Caco-2 (cell line): ENCODE data around the gene CKAP2L. TPM values are rescaled to one million over a fixed set of nuclear protein-coding genes. Genes with fewer than 3 reads are reported as not detected.

Source experiments
- BruUV-seq: library from RNA; stranded (reverse); fragments of 400-500 nt; replicated peaks from 2 replicates; lab custom pipeline; 2021; lab: Mats Ljungman, UMichigan
- CTCF ChIA-PET: fragments of 300-600 bp; sonication (Branson Sonifier 250); formaldehyde crosslinking; loops from one replicate; lab custom pipeline; 2022; ENCODE audit warnings: antibody characterized with exemption; lab: Charles Lee
- POLR2A ChIA-PET: fragments of 300-600 bp; sonication (Branson Sonifier 250); formaldehyde crosslinking; loops from one replicate; lab custom pipeline; 2022; ENCODE audit warnings: antibody characterized with exemption; lab: Charles Lee
- DNase-seq, 2 experiments: peaks; one replicate each; pipeline versions ENCODE4 v3.0.0 to v3.0.0-alpha.2; 2020 to 2022
- H3K27me3 ChIP-seq: replicated peaks from 2 replicates; pipeline ENCODE4 v1.6.0; 2011; ENCODE audit warnings: low read length; ENCODE audit not compliant: control insufficient read depth, insufficient read depth
- H3K36me3 ChIP-seq: 2 replicates; pipeline ENCODE4 v1.5.1; 2011; ENCODE audit warnings: low read length; ENCODE audit not compliant: control insufficient read depth, insufficient read depth
- H3K4me1 ChIP-seq: fragments of 250-450 bp; sonication (Bioruptor Pico); 2 replicates; pipeline ENCODE4 v1.5.1; 2020; ENCODE audit warnings: mild to moderate bottlenecking
- H3K4me3 ChIP-seq: 2 replicates; pipeline ENCODE4 v1.5.1; 2011; ENCODE audit warnings: low read depth, mild to moderate bottlenecking, control low read depth, low read length
- H3K9me3 ChIP-seq: fragments of 250-450 bp; sonication (Bioruptor Pico); 2 replicates; pipeline ENCODE4 v1.5.1; 2020; ENCODE audit warnings: mild to moderate bottlenecking, moderate library complexity
- H3K27ac Mint-ChIP-seq: one replicate; pipeline ENCODE4 v1.8.0; 2022; ENCODE audit warnings: mixed read lengths; ENCODE audit not compliant: unreplicated experiment
- H3K27me3 Mint-ChIP-seq: one replicate; pipeline ENCODE4 v1.8.0; 2022; ENCODE audit warnings: mixed read lengths; ENCODE audit not compliant: insufficient read depth, unreplicated experiment
- H3K36me3 Mint-ChIP-seq: one replicate; pipeline ENCODE4 v1.8.0; 2022; ENCODE audit warnings: mild to moderate bottlenecking, mixed read lengths; ENCODE audit not compliant: insufficient read depth, unreplicated experiment
- H3K4me1 Mint-ChIP-seq: one replicate; pipeline ENCODE4 v1.8.0; 2022; ENCODE audit warnings: low read depth, mixed read lengths; ENCODE audit not compliant: unreplicated experiment
- H3K4me3 Mint-ChIP-seq: one replicate; pipeline ENCODE4 v1.8.0; 2022; ENCODE audit warnings: mild to moderate bottlenecking, moderate library complexity, mixed read lengths; ENCODE audit not compliant: unreplicated experiment
- H3K9me3 Mint-ChIP-seq: one replicate; pipeline ENCODE4 v1.8.0; 2022; ENCODE audit warnings: mixed read lengths; ENCODE audit not compliant: unreplicated experiment
- intact Hi-C: fragments of 100-400 bp; cut with micrococcal nuclease; formaldehyde crosslinking; loops from one replicate; pipeline ENCODE4 v1.10.0; 2022; ENCODE audit not compliant: unreplicated experiment
- total RNA-seq: library from RNA; stranded (reverse); gene quantifications from 2 replicates; pipeline ENCODE4 v1.2.3, GENCODE V29; 2022
- TF ChIP-seq, protein P1 (sequence below), 2 experiments: fragments of 200-600 bp in 1 of 2; IDR thresholded peaks; 1 replicate in 1 of 2; 2 replicates in 1 of 2; pipeline versions ENCODE4 v1.5.1 to v1.8.0; 2011 to 2022; ENCODE audit warnings: antibody characterized with exemption in 1 of 2, control low read depth in 1 of 2, inconsistent platforms in 1 of 2, low read depth in 1 of 2, low read length in 1 of 2, mild to moderate bottlenecking in 1 of 2, moderate library complexity in 1 of 2; ENCODE audit not compliant: insufficient read depth in 1 of 2, severe bottlenecking in 1 of 2, unreplicated experiment in 1 of 2

CKAP2L gene
- total RNA-seq, 1 experiment from 2014 or later = 20.7 TPM

DNA sequence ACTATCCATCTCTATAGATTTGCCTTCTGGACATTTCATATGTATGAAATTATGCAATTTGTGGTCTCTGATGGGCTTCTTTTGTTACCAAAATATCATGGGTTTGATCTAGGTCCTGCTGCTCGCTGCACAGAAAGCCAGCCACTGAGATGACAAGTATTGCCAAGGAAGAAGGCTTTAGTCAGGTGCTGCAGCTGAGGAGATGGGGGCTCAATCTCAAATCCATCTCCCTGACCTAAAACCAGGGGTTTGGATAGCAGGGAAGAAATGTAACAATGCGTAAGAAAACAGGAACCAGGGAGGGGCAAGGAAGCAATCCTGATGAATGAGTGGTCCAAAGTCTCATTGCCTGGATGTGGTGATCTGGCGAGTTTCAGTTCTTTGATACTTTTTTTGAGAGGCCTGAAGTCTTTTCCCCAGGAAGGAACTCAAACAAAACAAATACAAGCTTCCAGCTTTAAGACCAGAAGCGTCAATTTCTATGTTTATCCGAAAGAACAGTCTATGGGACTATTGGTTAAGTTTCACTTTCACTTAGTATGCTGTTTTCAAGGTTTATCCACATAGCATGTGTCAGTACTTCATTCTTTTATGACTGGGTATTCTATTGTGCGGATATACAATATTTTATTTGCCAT is 3.4 kb upstream of the CKAP2L start:
- intact Hi-C loops = no loop called here
- no TSS peak for BruUV-seq
- CTCF ChIA-PET = no interaction called here
- Mint-ChIP-seq H3K27me3 (no peaks in the 10 kb centered on the region), H3K4me1 (peaks cover 19% of the 10 kb centered on the region), H3K27ac (no peak overlapping the region), H3K4me3 (no peak overlapping the region), H3K36me3 (peaks cover 8% of the 10 kb centered on the region), H3K9me3 (no peaks in the 10 kb centered on the region)
- no peaks in the 10 kb centered on the region for H3K9me3 ChIP-seq
- H3K36me3 ChIP-seq = no peaks in the 10 kb centered on the region
- no peaks in the 10 kb centered on the region for H3K27me3 ChIP-seq
- H3K4me3 ChIP-seq = no peak overlapping the region
- POLR2A ChIA-PET = no interaction called here
- 0 out of 2 replicates have a peak, but pooled peaks cover 4% of the 10 kb centered on the region for H3K4me1 ChIP-seq
- DNase-seq = no peak
- TF ChIP-seq, protein P1, sequence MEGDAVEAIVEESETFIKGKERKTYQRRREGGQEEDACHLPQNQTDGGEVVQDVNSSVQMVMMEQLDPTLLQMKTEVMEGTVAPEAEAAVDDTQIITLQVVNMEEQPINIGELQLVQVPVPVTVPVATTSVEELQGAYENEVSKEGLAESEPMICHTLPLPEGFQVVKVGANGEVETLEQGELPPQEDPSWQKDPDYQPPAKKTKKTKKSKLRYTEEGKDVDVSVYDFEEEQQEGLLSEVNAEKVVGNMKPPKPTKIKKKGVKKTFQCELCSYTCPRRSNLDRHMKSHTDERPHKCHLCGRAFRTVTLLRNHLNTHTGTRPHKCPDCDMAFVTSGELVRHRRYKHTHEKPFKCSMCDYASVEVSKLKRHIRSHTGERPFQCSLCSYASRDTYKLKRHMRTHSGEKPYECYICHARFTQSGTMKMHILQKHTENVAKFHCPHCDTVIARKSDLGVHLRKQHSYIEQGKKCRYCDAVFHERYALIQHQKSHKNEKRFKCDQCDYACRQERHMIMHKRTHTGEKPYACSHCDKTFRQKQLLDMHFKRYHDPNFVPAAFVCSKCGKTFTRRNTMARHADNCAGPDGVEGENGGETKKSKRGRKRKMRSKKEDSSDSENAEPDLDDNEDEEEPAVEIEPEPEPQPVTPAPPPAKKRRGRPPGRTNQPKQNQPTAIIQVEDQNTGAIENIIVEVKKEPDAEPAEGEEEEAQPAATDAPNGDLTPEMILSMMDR (IDR thresholded peaks at IDR 0.05; ENCODE audit: insufficient read depth in 1 of 2, low read depth in 1 of 2, low read length in 1 of 2, severe bottlenecking in 1 of 2, unreplicated experiment in 1 of 2) = no peak

DNA sequence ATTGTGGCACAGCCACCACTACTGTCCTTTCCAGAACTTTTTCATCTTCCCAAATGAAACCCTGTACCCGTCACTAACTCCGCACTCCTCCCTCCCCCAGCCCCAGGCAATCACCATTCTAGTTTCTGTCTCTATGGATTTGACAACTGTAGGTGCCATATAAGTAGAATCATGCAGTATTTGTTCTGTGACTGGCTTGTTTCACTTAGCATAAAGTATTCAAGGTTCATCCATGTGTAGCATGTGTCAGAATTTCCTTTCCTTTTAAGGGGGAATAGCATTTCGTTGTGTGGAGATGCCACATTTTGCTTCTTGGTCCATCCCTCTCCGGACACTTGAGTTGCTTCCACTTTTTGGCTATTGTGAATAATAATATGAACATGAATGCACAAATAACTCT is 842 bp upstream of the CKAP2L start:
- peak overlapping the region; percentile 76 for H3K4me3 ChIP-seq
- Mint-ChIP-seq H3K4me3 (peak overlapping the region; percentile 100), H3K4me1 (peaks cover 28% of the 10 kb centered on the region), H3K9me3 (no peaks in the 10 kb centered on the region), H3K27me3 (no peaks in the 10 kb centered on the region), H3K36me3 (peaks cover 25% of the 10 kb centered on the region), H3K27ac (peak overlapping the region; percentile 98)
- no peak for DNase-seq
- BruUV-seq = TSS peak; percentile 59
- POLR2A ChIA-PET = no interaction called here
- intact Hi-C loops = no loop called here
- H3K4me1 ChIP-seq = peaks cover 15% of the 10 kb centered on the region
- H3K9me3 ChIP-seq = no peaks in the 10 kb centered on the region
- H3K27me3 ChIP-seq = no peaks in the 10 kb centered on the region
- CTCF ChIA-PET = interaction anchor here (1.0 to 1.1 kb wide), 2 partner anchors 176 to 194 kb away, joined by 3 to 4 read pairs; no protein-coding TSS in a partner anchor
- TF ChIP-seq, protein P1 (IDR thresholded peaks at IDR 0.05; ENCODE audit: insufficient read depth in 1 of 2, low read depth in 1 of 2, low read length in 1 of 2, severe bottlenecking in 1 of 2, unreplicated experiment in 1 of 2) = no peak
- H3K36me3 ChIP-seq = no peaks in the 10 kb centered on the region

DNA sequence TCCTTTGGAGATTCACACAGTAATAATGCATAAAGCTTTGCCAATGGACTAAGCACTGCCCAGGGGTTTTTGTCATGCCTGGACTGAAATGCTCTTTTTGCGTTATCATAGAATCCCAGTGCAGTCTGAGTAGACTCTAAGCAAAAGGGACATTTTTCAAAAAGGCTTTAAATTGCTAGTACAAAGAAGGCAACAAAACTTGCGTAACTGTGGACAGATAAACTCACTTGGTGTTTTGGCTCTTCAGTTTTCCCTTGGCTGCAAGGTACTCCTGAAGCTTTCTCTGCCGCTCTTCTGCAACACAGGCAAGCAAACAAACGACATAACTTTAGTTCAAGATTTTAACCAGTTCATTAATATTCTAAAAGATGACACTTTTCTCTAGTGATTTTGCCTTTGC is 2.1 kb downstream of the CKAP2L start:
- peaks cover 15% of the 10 kb centered on the region for H3K4me1 ChIP-seq
- H3K27me3 Mint-ChIP-seq = no peaks in the 10 kb centered on the region
- DNase-seq = no peak
- no peaks in the 10 kb centered on the region for H3K9me3 Mint-ChIP-seq
- H3K36me3 Mint-ChIP-seq = peaks cover 42% of the 10 kb centered on the region
- H3K4me3 Mint-ChIP-seq = no peak overlapping the region
- ChIA-PET POLR2A (no interaction called here), CTCF (no interaction called here)
- H3K9me3 ChIP-seq = no peaks in the 10 kb centered on the region
- H3K27ac Mint-ChIP-seq = peak overlapping the region; percentile 23
- H3K4me3 ChIP-seq = no peak overlapping the region
- no peaks in the 10 kb centered on the region; the same call in 1 of the 2 replicates for H3K36me3 ChIP-seq
- BruUV-seq = no TSS peak
- H3K27me3 ChIP-seq = no peaks in the 10 kb centered on the region
- intact Hi-C loops = loop anchor here (5.0 kb wide), 2 partner anchors 125 to 195 kb away; no protein-coding TSS in a partner anchor
- TF ChIP-seq, protein P1 (IDR thresholded peaks at IDR 0.05; ENCODE audit: insufficient read depth in 1 of 2, low read depth in 1 of 2, low read length in 1 of 2, severe bottlenecking in 1 of 2, unreplicated experiment in 1 of 2) = no peak
- peaks cover 28% of the 10 kb centered on the region for H3K4me1 Mint-ChIP-seq
